ENCODE measurements around the gene MYO3B.

The MYO3B gene

GRCh38 chr2:170249761-170250160 is 71.8 kb downstream of the MYO3B start:
- TF ChIP-seq CTCF (IDR thresholded peaks at IDR 0.05; ENCODE audit: borderline replicate concordance, control extremely low read depth, extremely low read depth, insufficient read depth, missing control alignments), result no peak
- in situ Hi-C loops (cut with MboI; ENCODE audit: low sequenced_read_pairs, unreplicated experiment), result loop anchor here (25.0 kb wide), 1 partner anchor 563 kb away; the partner anchor contains the start of gene GAD1
- no peak for DNase-seq (ENCODE audit: low spot score)

GRCh38 chr2:170250584-170250983 is 72.6 kb downstream of the MYO3B start:
- TF ChIP-seq CTCF (IDR thresholded peaks at IDR 0.05; ENCODE audit: borderline replicate concordance, control extremely low read depth, extremely low read depth, insufficient read depth, missing control alignments), result no peak
- in situ Hi-C loops (cut with MboI; ENCODE audit: low sequenced_read_pairs, unreplicated experiment), result no loop called here
- no peak for DNase-seq (ENCODE audit: low spot score)

- no peak for TF ChIP-seq CTCF (IDR thresholded peaks at IDR 0.05; ENCODE audit: borderline replicate concordance, control extremely low read depth, extremely low read depth, insufficient read depth, missing control alignments)
- no peak for DNase-seq (ENCODE audit: low spot score)
- in situ Hi-C loops (cut with MboI; ENCODE audit: low sequenced_read_pairs, unreplicated experiment), result no loop called here
These were observed 74.5 kb downstream of the MYO3B start for GRCh38 chr2:170252414-170252813.

- no peak for TF ChIP-seq CTCF (IDR thresholded peaks at IDR 0.05; ENCODE audit: borderline replicate concordance, control extremely low read depth, extremely low read depth, insufficient read depth, missing control alignments)
- no peak for DNase-seq (ENCODE audit: low spot score)
- in situ Hi-C loops (cut with MboI; ENCODE audit: low sequenced_read_pairs, unreplicated experiment), result no loop called here
These were observed 75.8 kb downstream of the MYO3B start for GRCh38 chr2:170253721-170254230.

GRCh38 chr2:170254293-170254732 is 76.4 kb downstream of the MYO3B start:
- no peak for TF ChIP-seq CTCF (IDR thresholded peaks at IDR 0.05; ENCODE audit: borderline replicate concordance, control extremely low read depth, extremely low read depth, insufficient read depth, missing control alignments)
- DNase-seq (ENCODE audit: low spot score), result no peak
- in situ Hi-C loops (cut with MboI; ENCODE audit: low sequenced_read_pairs, unreplicated experiment), result no loop called here

- in situ Hi-C loops (cut with MboI; ENCODE audit: low sequenced_read_pairs, unreplicated experiment), result no loop called here
- DNase-seq (ENCODE audit: low spot score), result no peak
- no peak for TF ChIP-seq CTCF (IDR thresholded peaks at IDR 0.05; ENCODE audit: borderline replicate concordance, control extremely low read depth, extremely low read depth, insufficient read depth, missing control alignments)
These were observed 77.2 kb downstream of the MYO3B start for GRCh38 chr2:170255137-170255536.
